GM12801 (cell line): ENCODE measurements around the gene NBPF11.
"Not testable (repeated sequence)": the region's sequence is repeated elsewhere in the genome, so short reads cannot be mapped to it uniquely, and the experiment has no call there.

Experiments used
- TF ChIP-seq, protein P1 (sequence below): IDR thresholded peaks from one replicate; pipeline ENCODE4 v1.5.1; 2011; ENCODE audit warnings: control low read depth; ENCODE audit not compliant: insufficient read length; ENCODE audit errors: extremely low read depth

The NBPF11 gene

GRCh38 chr1:148151911-148152656, at the start of gene NBPF11:
TSS of gene NBPF11 (minus strand) at chr1:148152281. CDS start at chr1:148127003, 25,278 bp downstream.
- TF ChIP-seq, protein P1, sequence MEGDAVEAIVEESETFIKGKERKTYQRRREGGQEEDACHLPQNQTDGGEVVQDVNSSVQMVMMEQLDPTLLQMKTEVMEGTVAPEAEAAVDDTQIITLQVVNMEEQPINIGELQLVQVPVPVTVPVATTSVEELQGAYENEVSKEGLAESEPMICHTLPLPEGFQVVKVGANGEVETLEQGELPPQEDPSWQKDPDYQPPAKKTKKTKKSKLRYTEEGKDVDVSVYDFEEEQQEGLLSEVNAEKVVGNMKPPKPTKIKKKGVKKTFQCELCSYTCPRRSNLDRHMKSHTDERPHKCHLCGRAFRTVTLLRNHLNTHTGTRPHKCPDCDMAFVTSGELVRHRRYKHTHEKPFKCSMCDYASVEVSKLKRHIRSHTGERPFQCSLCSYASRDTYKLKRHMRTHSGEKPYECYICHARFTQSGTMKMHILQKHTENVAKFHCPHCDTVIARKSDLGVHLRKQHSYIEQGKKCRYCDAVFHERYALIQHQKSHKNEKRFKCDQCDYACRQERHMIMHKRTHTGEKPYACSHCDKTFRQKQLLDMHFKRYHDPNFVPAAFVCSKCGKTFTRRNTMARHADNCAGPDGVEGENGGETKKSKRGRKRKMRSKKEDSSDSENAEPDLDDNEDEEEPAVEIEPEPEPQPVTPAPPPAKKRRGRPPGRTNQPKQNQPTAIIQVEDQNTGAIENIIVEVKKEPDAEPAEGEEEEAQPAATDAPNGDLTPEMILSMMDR: not testable (repeated sequence)

GRCh38 chr1:148166558-148167492, 14.7 kb upstream of the NBPF11 start:
- TF ChIP-seq, protein P1: no peak

GRCh38 chr1:148162363-148162762, 10.3 kb upstream of the NBPF11 start:
- TF ChIP-seq, protein P1: no peak

DNA sequence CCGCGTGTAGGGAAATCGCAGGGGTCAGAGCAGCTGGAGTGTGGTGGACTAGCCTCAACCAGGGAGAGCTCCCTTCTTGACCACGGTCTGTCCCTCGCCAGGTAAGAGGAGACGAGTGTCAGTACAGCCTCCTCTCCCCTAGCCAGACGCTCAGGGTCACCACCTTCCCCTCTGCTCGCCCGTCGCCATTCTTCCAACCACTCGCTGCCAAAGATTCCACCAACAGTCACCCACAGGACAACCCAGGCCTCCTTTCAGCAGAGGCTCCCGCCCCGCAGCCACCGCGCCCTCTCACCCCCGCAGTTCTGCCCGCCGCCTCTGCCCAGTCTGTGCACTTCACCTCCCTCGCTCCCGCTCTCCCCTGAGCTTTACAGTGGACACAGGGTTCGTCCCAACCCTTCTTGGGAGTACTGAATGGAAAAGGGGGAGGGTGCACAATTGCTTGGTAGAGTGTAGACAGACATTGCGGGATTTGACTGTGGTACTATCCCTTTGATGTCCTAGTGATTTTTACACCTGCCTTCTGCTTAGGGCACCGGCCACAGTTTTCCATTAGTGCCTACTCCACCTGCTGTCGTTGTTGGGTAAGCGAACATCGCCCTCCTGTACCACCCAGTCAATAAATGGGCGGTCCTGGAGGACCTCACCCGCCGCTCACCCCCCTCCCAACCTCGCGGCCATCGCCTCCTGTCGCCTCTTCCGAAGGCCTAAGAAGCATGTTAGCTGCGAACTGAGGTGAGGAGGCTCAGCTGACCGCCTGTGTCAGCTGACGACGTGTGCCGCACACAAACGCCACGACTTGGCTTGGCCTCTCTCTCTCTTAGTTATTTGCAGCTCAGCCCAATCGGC, 9.2 kb upstream of the NBPF11 start:
- TF ChIP-seq, protein P1: no peak

GRCh38 chr1:148160343-148161052, 8.4 kb upstream of the NBPF11 start:
- TF ChIP-seq, protein P1: no peak

DNA sequence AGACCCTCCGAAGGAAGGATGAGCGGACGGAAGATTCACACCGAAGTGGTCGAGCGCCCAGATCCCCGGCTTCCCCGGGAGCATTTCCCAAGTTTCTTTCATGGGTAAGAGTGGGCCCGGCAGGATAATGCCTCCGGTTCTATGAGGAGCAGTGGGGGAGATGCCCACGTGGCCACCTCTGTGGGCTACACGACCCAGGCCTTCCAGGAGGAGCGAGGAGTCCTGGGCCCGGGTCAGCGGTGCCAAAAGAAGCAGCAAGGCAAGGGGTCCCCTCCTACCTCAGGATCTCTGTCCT, 7.9 kb upstream of the NBPF11 start:
- TF ChIP-seq, protein P1: no peak
